Activated CD8-positive, alpha-beta memory T cell treated with anti-CD3 and anti-CD28 coated beads, Interleukin-2, amount 50 U/mL, for 48 hours (primary cell): ENCODE measurements around the gene KRT73.
A peak's percentile ranks its signal among the peaks of the same experiment; 100 is the strongest.

Experiments
- DNase-seq: peaks from one replicate; pipeline ENCODE4 v3.0.0-alpha.2; 2020

KRT73 gene

DNA sequence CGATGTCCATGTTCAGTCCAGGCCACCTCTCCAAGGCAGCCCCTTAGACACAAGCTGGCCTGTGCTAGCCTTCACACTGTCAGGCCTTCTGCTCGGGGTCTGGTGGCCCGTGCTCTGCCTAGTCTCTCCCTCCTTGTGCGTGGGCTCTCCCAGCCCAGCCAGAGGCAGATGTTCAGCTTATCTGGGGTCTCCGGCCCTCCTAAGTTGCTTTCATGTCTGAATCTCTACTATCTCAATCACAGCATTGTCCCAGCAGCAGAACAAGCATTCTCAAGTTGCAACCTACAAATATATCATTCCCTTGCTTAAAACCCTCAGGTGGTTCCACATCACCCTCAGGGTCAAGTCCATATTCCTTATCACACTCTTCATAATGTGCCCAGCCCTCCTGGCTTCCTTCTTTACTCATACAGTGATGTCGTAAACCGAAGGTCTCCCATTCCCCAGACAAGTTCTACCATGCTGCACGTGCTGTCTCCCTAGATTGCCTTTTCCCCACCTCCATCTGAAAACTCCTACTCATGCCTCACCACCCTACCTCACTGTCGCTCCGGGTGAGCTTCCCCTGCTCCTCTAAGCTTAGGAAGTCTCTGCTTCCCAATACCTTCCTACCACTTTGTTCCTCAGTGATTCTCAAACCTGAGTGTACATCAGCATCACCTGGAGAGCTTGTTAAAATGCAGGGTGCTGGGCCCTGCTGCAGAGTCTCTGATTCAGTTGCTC is 1.5 kb downstream of the KRT73 start:
- no peak for DNase-seq

DNA sequence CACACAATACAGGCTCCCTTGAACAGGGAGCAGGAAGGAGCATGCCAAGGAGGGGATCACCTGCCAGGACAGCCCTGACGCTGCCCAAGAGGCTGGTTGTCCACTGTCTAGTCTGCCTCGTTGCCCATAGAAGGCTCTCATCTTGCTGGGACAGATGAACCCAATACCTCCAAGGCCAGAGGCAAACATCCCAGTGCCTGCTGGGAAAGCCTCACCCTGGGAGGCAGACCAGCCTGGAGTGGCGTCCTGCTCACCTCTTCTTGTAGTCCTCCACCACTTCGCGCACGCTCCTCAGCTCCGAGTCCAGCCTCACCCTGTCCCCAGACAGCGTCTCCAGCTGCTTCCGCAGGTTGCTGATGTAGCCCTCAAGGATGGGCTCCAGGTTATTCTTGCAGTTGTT is 2.4 kb downstream of the KRT73 start:
- DNase-seq, result peak; percentile 54

GRCh38 chr12:52615208-52615868 is 3.0 kb downstream of the KRT73 start:
- DNase-seq, result peak; percentile 63

DNA sequence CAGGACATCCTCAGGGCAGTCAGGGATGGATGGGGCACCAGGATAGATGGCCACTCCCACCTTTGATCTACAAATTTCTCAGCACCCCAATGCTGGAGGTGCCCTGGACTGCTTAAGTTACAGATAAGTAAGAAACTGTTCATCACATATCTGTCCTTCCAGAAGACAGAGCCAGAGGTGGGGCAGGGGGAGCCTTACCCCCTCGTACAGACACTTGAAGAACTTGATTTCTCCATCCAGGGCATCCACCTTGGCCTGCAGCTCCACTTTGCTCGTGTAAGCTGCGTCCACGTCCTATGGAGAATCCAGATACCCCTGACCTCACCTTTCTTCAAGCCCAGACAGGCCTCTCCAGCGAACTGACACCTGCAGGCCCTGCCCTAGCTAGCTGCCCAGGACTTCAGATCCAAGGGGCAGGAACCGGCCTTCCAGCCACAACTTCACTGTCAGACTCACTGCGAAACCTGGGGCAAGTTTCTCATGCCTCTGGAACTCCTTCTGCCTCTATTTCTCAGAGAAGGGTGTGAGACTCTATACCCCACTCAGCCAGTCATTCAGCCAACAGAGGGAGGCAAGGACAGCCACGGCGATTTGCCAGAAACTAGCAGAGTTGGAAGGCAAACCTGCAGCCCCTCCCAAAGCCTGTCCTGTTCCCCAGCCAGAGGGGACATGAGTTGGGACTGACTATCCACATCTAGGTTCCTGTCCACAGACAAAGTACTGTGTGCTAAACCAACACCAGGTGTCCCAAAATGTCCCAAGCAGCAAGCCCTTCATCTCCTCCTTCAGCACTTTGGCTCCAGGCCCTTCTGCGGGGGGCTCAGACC is 3.8 kb downstream of the KRT73 start:
- DNase-seq, result peak; percentile 54

- DNase-seq, result peak; percentile 52
These were observed 4.9 kb downstream of the KRT73 start for GRCh38 chr12:52613384-52614030.

DNA sequence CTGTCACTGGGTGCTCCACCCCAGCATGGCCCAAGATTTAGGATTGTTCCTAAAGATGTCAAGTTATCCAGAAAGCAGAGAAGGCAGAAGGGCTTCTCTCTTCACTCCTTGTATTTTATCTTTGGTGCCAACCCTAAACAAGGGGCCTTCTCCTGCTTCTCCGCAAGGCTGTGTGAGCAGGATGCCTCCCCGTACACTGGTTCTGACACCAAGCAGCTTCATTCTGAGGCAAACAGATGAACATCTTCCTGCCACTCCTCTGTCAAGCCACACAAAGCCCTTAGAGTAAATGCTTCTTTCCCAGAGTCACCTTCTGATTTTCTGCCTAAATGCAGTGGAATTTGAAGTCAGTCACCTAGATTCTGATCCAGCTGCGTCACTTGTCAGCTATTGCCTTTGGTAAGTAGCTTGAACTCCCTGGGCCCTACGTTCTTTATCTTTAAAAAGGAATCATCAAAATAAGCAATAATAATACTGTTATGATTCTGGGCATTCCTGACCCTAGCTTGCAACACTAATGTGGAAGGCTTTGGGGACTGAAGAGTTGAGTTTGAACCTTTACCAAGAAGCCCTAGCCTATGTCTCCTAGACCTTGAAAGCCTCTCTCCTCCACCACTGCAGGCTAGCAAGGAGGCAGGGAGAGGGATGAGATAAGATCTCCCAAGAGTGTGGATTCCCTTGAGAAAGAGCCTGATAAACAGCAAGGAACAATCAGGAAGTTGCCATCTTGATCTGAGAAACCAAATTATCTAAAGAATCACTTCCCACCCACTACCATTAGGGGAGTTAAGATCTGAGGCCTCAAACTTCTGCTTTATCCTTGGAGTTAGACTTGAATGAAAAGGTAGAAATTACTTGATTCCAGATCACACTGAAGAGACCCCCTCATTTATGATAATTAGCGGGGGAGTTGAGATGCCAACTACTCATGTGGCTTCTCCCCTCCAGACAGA is 5.7 kb downstream of the KRT73 start:
- DNase-seq, result no peak

DNA sequence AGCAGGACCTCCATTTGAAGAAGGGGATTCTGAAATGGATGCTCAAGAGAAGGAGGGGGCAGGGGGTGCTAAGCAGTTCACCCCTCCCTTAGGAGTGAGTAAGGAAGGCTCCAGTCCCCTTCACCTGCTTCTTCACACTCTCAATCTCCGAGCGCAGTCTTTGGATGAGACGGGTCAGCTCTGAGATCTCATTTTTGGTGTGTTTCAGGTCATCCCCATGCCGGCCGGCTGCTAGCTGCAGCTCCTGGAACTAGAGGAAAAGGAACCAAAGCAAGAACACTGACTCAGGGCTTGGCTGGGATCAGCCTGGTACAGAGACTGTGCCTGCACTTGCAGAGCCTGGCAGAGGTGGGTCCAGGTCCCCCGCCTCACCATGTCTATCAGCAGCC is 7.3 kb downstream of the KRT73 start:
- DNase-seq, result no peak

GRCh38 chr12:52608826-52609630 is 9.3 kb downstream of the KRT73 start:
- DNase-seq, result peak; percentile 48

DNA sequence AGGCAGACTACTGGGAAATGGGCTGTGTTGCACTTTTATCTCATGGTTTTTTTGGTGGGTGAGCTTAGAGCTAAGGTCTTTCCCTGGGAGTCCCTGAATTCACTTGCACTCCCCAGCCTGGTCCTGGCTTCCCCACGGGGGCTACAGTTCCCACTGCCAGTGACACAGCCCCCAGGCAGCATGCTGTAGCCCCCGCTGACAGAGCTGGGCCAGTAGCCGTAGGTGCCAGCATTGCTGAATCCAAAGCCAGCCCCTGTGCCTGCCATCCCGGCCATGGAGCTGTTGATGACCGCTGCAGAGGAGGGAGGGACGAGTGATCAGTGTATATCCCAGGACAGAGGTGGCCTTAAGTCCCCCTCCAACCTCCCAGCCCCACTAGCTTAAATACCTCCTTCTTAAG is 10.2 kb downstream of the KRT73 start:
- peak; percentile 43 for DNase-seq

DNA sequence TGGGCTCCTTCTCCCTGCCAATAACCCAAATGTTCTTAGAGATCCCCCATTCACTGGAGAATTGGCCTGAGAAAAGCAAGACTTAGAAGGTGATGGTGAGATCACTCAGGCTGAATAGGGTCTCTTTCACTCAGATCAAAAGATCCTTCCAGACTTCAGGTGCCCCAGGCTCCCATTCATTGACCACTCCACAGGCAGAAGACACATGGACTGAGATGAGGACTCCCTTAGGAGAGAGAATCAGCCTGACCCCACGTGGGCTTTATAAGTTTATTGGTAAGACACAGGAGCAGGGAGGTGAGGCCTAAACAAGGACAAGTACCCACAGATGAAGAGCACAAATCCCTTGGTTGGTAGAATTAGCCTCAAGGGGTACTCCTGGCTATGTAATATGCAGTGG is 11.0 kb downstream of the KRT73 start:
- DNase-seq, result no peak

GRCh38 chr12:52606581-52607218 is 11.7 kb downstream of the KRT73 start:
- peak; percentile 35 for DNase-seq

DNA sequence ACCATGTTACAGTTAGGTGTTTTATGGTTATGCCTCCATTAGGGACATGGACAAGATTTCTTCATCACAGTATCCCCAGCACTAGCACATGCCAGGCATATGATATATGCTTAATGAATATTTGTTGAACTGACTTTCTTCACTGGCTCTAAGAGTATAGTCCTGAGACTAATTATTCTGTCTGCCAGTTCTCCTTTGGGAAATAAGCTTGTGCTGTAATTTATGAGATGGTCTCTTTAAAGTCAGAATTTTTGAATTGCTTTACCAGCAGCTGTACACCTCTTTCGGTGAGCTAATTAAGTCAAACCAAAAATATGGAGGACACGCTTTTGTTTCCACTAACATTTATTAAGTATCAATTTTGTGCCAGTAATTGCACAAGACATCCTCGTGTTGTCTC is 12.3 kb downstream of the KRT73 start:
- DNase-seq, result no peak

- DNase-seq, result peak; percentile 29
These were observed 12.8 kb downstream of the KRT73 start for GRCh38 chr12:52605542-52605941.

- DNase-seq, result peak; percentile 48
These were observed 13.5 kb downstream of the KRT73 start for GRCh38 chr12:52604859-52605258.

DNA sequence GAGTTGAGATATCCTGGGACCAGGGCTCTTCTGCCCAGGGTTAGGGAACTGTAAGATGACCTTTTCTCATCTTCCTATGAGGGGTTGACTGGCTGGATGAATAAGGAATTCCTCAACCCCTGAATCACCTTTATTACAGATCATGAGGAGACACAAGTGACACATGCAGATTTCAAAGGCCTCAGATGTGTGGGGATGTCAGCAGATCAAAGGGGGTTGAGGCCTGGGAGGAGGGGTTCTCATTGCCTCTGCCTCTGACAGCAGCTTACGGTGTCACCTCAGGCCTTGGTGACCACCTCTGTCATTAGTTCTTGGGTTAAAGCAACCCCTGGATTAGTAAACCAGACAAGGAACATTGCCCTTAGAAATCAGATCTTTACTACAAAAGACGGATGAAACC is 15.0 kb downstream of the KRT73 start:
- peak; percentile 46 for DNase-seq

GRCh38 chr12:52602552-52602951 is 15.8 kb downstream of the KRT73 start:
- peak; percentile 33 for DNase-seq

DNA sequence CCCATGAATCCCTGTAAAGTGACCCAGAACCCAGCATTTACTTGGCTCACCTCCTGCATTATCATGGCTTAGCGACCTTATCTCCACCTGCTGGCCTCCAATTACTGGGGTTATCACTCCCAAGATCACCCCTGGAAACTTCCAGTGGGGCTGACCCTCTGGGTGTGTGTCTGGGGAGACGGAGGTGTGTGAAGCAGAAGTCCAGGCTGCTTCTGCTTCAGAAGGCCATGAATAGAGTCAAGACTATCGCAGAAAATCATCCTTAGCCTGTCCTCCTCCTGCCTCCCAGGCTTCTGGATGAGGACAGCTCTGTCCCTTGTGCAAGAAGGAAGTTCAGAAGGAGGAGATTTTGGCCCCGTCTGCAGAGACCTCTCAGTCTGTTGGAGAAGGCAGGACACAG is 16.7 kb downstream of the KRT73 start:
- DNase-seq, result peak; percentile 22

DNA sequence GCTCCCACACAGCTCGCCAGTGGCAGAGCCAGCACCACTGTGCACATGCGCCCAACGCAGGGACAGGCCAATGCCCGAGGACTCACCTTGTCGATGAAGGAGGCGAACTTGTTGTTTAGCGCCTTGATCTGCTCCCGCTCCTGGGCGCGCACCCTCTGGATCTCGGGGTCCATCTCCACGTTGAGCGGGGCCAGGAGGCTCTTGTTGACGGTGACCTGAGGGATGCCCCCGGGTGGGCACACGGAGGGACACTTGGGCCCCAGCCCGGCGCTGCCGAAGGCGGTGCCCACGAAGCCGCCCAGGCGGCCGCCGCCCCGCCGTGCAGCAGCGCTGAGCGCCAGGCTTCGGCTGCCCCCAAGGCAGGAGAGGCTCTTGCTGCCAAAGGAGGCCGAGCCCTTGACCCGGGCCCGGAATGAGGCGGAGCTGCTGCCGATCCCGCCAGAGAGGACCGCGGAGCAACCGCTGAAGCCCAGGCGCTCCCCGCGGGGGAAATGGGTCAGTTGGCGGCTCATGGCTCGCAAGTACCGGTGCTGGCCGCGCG is 17.3 kb downstream of the KRT73 start, which contains the start of gene KRT72:
Gene KRT72 (minus strand): TSS at position 523 of the 541 bp plus-strand sequence. CDS start 11 bp downstream, at position 512.
- DNase-seq, result peak; percentile 46

GRCh38 chr12:52600475-52600874 is 17.9 kb downstream of the KRT73 start:
- peak; percentile 8 for DNase-seq

DNA sequence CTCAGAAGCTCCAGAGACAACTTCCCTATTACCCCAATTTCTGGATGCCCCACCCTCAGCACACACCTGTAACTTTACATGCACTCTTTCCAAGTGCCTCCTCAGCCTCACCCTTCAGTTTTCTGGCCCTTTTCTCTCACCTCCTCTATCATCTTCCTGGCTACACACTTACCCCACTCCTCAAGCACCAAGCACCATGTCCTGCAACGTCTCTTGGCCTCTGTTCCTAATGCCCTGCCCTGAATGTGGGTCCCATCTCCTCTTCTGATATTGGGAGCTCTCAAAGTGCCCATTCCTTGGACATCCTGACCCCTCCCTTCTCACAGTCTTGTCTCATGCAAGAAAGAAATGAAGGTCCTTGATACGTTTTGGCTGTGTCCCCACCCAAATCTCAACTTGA is 18.3 kb downstream of the KRT73 start:
- peak; percentile 7 for DNase-seq
